ENCODE data around the gene SLC2A10.
A peak's percentile ranks its signal among the peaks of the same experiment; 100 is the strongest.

SLC2A10 gene

GRCh38 chr20:46689754-46690085 is 19.7 kb upstream of the SLC2A10 start:
- H3K4me3 ChIP-seq (ENCODE audit: low read length) = peak overlapping the region; percentile 54
- no peak for TF ChIP-seq ZNF274 (IDR thresholded peaks at IDR 0.05; ENCODE audit: low read depth, low read length)

GRCh38 chr20:46690219-46691106 is 19.0 kb upstream of the SLC2A10 start:
- H3K4me3 ChIP-seq (ENCODE audit: low read length) = peak overlapping the region; percentile 54; the same call in 1 of the 2 replicates
- no peak for TF ChIP-seq ZNF274 (IDR thresholded peaks at IDR 0.05; ENCODE audit: low read depth, low read length)

GRCh38 chr20:46691196-46691595 is 18.3 kb upstream of the SLC2A10 start:
- no peak overlapping the region for H3K4me3 ChIP-seq (ENCODE audit: low read length)
- no peak for TF ChIP-seq ZNF274 (IDR thresholded peaks at IDR 0.05; ENCODE audit: low read depth, low read length)

GRCh38 chr20:46694484-46694883 is 15.0 kb upstream of the SLC2A10 start:
- H3K4me3 ChIP-seq (ENCODE audit: low read length) = no peak overlapping the region
- no peak for TF ChIP-seq ZNF274 (IDR thresholded peaks at IDR 0.05; ENCODE audit: low read depth, low read length)

DNA sequence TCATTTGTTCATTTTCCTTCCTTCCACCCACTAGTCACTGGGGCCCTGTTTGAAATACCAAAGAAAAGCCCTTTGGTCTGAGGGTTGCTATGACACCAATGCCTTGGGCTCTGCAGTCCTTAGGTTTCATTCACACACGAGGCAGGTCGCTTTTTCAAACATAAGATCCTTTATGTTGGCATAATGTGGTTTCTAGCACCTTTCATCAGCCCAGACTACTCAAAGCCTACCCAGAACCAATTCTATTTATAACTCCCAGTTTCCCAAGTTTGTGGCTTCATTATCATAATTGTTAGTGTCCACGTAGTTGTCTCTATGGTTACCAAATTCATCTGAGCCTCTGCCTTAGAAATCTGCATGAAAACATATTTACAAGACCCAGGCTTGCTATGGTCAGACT is 13.6 kb upstream of the SLC2A10 start:
- no peak for TF ChIP-seq ZNF274 (IDR thresholded peaks at IDR 0.05; ENCODE audit: low read depth, low read length)
- H3K4me3 ChIP-seq (ENCODE audit: low read length) = no peak overlapping the region

- no peak overlapping the region for H3K4me3 ChIP-seq (ENCODE audit: low read length)
- no peak for TF ChIP-seq ZNF274 (IDR thresholded peaks at IDR 0.05; ENCODE audit: low read depth, low read length)
These were observed 12.6 kb upstream of the SLC2A10 start for GRCh38 chr20:46696791-46697279.

- TF ChIP-seq ZNF274 (IDR thresholded peaks at IDR 0.05; ENCODE audit: low read depth, low read length) = no peak
- H3K4me3 ChIP-seq (ENCODE audit: low read length) = no peak overlapping the region
These were observed 10.7 kb upstream of the SLC2A10 start for GRCh38 chr20:46698788-46699187.

DNA sequence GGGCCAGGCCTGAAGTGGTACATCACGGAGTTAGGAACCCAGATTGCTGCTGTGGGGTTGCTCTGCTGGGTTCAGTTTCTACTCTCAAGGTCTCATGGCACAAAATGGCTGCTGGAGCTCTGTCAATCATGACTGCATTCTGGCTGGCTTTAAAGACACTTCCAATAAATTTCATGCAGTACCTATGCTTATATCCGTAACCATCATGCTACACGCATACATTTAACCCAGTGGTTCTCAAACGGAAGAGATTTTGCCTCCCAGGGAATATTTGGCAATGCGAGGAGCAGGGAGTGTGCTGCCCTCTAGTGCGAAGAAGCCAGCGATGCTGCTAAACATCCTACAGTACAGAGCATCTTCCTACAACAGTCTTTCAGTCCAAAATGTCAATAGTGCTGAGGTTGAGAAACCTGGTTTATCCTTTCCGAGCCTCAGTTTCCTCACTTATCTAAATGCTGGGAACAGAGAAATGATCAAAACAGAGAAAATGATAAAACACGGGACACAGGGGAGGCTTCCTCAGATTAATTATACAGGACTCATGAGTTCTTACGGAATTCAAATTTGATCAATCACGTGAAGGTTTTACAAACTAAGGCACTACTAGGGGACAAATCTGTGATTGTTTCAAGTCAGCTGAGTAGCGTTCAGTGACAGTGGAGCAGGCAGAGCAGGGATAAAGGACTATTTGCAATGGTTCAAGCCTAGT is 9.6 kb upstream of the SLC2A10 start:
- H3K4me3 ChIP-seq (ENCODE audit: low read length) = no peak overlapping the region
- no peak for TF ChIP-seq ZNF274 (IDR thresholded peaks at IDR 0.05; ENCODE audit: low read depth, low read length)

GRCh38 chr20:46700481-46700880 is 9.0 kb upstream of the SLC2A10 start:
- TF ChIP-seq ZNF274 (IDR thresholded peaks at IDR 0.05; ENCODE audit: low read depth, low read length) = no peak
- H3K4me3 ChIP-seq (ENCODE audit: low read length) = no peak overlapping the region

DNA sequence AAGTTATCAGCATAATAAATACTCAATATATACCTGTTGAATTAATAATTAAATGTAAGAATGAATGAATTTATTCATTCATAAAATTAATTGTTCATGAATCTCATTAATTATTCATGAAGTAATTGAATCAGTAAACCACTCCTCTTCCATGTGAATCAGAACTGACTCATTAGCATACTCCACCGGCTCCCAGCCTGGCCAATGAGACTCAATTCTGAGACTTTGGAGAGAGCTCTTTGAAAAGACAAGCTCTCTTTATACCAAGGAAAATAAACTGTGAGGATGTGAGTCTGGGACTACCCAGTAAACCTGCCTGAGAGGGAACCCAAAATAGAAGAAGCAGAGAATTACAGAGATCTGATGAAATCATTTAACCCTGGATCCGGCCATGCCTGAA is 8.4 kb upstream of the SLC2A10 start:
- no peak overlapping the region for H3K4me3 ChIP-seq (ENCODE audit: low read length)
- TF ChIP-seq ZNF274 (IDR thresholded peaks at IDR 0.05; ENCODE audit: low read depth, low read length) = no peak

GRCh38 chr20:46701556-46701955 is 7.9 kb upstream of the SLC2A10 start:
- no peak overlapping the region for H3K4me3 ChIP-seq (ENCODE audit: low read length)
- no peak for TF ChIP-seq ZNF274 (IDR thresholded peaks at IDR 0.05; ENCODE audit: low read depth, low read length)

GRCh38 chr20:46701986-46702385 is 7.5 kb upstream of the SLC2A10 start:
- no peak for TF ChIP-seq ZNF274 (IDR thresholded peaks at IDR 0.05; ENCODE audit: low read depth, low read length)
- H3K4me3 ChIP-seq (ENCODE audit: low read length) = no peak overlapping the region

GRCh38 chr20:46702447-46703203 is 6.8 kb upstream of the SLC2A10 start:
- no peak for TF ChIP-seq ZNF274 (IDR thresholded peaks at IDR 0.05; ENCODE audit: low read depth, low read length)

DNA sequence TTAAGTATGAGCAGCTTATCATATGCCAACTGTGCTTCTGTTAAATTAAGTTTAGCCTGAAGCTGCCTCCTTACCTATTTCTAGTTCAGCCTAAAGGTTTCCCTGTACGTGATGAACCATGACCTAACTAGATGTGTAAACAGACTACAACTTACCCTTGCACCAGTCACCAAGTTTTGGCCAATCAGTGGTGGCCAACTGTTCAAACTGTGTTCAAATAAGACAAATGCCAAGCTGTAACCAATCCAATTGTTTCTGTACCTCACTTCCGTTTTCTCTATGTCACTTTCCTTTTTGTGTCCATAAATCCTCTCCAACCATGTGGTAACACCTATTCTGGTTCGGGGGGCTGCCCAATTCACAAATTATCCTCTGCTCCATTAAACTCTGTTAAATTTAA is 6.0 kb upstream of the SLC2A10 start:
- H3K4me3 ChIP-seq (ENCODE audit: low read length) = no peak overlapping the region
- TF ChIP-seq ZNF274 (IDR thresholded peaks at IDR 0.05; ENCODE audit: low read depth, low read length) = no peak

More at GRCh38 chr20:46702447-46703203, 6.8 kb upstream of the SLC2A10 start:
- H3K4me3 ChIP-seq (ENCODE audit: low read length) = no peak overlapping the region

All from GM08714 (cell line).